ENCODE data around the gene CCDC88C.
"Not testable (repeated sequence)": the region's sequence is repeated elsewhere in the genome, so short reads cannot be mapped to it uniquely, and the experiment has no call there.

Gene CCDC88C

DNA sequence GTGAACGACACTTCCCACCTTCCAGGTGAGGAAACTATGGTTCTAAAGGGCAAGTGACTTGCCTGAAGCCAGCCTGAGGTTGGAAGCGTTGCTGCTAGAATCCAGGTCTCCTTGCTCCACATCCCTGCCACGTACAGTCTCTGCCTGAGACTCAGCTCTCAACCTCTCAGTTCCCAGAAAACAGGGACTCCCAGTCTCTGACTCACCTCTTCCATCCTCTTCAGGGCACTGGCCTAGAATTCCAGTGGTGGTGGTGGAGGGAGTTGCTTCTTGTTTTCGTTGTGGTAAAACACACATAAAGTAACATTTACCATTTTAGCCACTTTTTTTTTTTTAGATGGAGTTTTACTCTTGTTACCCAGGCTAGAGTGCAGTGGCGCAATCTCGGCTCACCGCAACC lies 180.4 kb downstream of the CCDC88C start:
- no peak for DNase-seq

DNA sequence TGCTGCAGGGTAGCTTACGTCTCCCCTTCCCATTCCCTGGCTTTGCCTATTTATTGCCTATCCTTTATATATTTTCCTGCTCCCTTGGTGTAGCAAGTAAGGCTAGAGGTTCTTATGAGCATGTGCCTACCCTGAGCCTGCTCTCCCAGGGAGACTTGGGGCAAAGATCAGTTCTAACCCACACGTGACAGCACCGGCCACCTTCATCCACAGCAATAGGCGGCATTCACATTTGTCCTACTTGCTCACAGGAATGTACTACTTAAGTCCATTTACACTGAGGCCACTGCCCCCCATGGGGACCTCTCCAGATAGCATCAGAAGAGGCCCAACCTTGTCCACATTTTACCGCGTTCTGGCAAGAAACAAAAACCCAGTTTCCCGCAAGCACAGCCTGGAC lies 181.8 kb downstream of the CCDC88C start:
- DNase-seq, result no peak

DNA sequence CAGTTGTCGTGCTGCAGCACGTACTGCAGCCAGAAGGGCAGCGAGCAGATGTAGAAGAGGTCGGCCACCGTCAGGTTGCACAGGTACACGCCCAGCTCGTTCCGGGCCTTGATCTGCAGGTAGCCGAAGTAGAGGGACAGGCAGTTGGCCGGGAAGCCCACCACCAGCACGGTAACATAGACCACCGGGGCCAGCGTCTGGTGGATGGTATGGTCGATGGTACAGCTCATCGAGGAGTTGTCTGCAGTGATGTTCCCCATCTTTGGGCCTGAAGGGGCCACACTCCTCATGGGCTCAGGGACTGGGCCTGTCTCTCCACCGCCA lies 182.9 kb downstream of the CCDC88C start:
- DNase-seq, result no peak

DNA sequence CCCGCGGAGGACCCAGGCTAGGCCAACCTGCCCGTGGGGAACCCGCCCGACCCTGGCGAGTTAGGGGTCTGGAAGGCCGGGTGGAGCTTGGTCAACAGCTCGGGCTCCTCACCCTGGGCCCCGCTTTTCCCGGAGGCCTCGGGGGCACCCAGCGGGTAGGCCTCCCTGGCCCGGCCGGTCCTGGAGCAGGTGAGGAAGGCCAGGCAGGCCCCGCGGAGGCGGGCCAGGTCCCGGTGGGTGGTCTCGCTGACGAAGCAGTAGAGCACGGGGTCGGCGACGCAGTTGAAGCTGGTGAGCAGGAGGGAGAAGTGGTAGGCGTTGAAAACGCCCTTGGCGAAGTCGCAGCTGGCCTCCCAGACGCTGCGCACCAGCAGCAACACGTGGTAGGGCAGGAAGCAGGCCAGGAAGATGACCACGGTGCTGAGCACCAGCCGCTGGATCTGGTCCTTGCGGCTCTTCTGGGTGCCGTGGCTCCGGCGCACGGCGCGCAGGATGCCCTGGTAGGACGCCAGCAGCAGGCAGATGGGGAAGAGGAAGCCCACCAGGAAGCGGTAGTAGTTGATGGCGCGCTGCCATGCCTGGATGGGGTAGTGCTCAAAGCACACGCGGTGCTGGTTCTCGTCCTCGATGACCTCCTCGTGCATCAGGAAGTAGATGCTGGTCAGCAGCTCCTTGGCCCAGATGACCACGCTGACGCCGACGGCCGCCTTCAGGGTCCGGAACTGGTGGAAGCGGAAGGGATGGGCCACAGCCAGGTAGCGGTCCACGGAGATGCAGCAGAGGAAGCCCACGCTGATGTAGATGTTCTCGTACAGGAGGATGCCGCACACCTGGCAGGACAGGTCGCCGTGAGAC lies 183.5 kb downstream of the CCDC88C start:
- DNase-seq, result no peak

DNA sequence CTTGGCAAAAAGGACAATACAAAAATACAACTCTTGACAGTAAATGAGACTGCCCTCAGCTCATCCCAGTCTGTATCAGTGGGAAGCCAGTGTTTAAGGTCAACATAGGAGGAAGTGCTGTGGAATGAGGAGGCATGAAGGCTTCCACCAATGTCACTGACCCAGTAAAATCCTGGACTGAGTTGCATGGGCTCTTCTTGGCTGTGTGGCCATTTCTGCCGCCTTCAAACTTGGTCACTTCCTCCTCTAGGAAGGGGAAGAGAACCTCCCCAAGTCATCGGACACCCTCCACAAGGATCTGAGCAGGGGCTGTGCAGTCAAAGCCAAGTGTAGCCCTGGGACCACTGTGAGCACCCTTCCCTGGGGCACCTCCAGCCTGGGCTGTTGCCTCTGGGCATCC lies 185.0 kb downstream of the CCDC88C start:
- no peak for DNase-seq

DNA sequence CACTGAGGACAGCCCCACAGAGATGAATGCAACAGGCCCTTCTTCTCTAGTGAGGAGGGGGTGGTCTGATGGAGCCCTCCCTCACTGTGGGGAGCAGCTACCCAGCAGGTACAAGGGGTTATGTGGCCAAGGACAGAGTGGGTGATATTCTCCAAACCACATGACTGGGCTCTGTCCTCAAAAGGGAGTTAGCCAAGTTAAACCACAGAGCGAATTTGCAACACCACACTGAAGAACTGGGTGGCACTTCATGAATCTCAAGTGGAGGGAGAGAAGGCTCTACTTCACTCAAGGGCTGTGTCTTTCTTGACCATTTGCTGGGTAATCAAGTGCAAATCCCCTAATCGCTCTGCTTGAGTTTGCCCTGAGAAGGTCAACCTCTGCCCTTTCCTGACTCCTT lies 185.6 kb downstream of the CCDC88C start:
- DNase-seq, result no peak

DNA sequence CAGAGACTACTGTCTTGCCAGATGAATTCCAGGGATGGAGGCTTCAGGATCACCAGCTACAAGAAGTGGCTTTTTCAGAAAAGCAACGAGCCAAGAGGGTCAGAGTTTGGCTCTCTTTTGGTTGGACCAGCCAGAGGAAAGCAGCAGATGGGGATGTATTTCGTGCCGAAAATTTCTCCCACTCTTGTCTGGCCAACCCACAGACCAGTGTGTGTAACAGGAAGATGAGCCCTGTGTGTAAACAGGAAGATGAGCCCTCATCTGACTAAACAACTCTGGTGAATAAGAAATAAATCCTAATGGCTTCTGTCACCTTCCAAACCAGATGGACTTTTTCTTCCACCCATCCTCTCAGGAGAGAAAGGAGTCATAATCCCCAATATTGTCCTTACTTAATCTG lies 186.2 kb downstream of the CCDC88C start:
- no peak for DNase-seq

DNA sequence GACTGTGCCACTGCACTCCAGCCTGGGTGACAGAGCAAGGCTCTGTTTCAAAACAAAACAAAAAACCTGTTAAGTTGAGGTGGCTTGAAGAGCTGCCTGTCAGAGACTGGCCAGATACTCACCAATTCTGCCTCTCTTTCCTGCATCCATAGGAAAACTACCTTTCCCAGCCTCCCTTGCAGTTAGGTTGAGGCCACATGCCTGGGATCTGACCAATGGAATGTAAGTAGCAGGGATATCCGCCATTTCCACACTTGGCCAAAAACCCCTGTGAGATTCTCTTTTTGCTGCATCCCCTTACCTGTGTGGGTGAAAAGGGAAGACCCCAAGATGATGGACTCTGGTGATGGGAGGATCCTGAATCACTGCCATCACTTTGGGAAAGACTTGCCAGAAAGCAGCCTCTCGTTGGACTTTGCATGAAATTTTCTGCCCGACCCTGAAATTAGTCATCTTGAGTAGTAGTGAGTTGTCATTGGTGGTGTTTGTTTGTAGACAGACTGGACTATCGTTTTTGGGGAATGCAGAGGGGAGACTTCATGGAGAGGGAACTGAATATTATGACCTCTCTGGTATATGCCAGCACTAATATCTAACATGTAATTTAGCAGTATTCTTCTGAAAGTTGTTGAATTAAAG lies 187.1 kb downstream of the CCDC88C start:
- no peak for DNase-seq

DNA sequence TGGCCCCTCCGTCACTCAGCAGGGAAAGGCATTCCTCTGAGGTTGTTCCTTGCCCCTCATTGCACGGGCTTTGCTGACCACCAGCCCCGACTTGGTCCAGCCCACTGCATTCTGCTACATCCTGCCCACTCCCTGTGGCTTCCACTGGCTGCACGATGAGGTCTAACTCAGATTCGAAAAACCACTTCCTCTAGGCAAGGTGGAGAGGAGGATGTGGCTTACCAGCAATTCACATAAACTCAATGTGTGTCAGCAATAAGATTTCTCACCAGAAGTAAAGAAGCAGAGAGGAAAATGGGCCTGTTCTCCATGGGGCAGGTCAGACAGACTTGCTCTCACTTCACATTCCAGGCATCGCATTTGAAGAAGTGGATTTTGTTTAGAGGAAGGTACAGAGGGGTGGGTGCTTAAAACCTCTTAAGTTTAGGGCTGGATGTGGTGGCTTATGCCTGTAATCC lies 187.8 kb downstream of the CCDC88C start:
- peak; percentile 64 to 66 for DNase-seq

DNA sequence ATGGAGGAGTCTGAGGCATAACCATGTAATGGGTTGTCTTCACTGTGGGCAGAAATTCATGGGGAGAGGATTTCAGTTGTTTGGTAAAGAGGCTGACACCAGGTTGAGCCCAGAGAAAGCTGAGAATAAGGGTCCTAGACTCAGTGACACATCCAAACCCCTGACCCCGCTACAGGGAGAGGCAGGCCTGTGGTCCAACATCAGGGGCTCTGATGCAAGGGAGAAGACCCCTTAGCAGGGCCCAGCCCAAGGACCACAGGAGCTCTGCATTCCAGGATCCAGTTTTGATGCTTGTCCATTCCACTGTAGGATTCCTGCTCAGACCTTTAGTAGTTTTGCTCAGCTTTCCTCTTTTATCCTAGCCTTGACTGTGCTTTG lies 188.6 kb downstream of the CCDC88C start:
- no peak for DNase-seq

DNA sequence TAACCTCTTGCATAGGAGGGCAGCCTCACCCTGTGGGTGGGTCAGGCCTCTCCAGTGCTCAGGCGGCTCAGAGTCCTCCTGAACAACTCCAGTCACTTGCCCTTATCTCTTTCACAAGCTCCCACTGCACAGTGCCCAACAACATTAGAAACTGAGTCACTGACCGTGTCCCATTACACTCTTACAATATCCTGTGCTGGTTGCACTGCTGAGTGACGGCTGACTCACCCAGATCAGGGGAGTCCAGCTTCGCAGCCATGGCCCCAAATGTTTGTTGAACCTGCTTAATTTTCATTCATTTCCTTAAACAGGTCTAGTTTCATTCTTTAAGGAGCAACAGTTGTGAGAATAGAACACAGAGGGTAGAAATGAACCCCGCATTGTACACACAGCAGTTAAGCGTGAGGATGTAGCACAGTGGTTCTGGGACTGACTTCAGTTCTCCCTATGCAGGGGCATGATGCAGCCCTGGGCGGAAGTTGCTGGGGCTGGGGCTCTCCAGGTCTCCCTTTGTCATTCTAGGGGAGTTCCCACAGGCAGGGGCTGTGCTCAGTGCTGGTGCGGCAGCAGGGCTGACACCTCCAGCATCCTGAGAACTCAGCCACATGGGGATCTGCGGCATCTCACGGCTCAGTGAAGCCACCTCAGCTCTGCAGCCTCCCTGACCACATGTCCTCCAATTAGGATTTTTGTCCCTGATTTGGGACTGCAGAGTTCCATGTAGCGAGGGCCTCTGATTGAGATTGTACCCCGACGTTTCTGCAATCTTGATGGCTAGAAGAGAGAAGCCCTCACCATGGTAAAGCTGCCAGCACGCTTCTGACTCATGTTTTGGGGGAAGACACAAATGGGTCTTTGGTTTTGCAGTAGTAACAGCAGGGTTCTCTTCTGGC lies 189.3 kb downstream of the CCDC88C start:
- peak; percentile 86 to 87 for DNase-seq

DNA sequence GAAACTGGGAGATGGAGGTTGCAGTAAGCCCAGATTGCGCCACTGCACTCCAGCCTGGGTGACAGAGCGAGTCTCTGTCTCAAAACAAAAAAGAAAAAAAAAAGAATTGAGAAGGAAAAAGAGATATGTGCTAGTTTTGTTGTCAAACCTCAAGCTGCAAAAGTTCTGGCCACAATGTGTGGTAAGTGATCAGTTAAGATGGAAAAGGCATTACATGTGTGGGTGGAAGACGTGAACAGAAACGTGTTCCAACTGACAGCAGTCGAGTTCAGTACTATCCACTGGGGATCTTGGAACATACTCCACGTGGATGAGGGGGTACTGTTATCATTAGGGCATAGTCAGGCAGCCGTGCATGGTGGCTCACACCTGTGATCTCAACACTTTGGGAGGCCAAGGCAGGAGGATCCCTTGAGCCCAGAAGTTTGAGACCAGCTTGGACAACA lies 190.4 kb downstream of the CCDC88C start:
- peak in 1 of 2 donors; percentile 31 for DNase-seq

DNA sequence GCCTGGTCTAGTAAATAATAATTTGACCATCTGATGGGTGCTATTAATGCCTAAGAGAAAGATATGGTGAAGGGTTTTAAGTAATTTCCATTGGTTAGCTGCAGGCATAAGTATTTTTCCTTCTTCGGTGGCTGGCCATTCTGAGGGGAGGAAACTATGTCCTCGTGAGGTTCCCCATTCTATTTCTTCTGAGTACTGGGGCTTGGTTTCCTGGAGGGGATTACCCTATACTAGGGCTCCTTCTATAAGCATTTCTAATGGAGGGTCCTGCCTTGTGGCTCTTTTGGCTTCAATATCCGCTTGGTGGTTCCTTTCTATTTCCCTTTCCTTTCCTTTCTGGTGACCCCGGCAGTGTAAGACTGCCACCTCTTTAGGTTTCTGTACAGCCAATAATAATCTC lies 191.3 kb downstream of the CCDC88C start:
- not testable (repeated sequence) for DNase-seq

DNA sequence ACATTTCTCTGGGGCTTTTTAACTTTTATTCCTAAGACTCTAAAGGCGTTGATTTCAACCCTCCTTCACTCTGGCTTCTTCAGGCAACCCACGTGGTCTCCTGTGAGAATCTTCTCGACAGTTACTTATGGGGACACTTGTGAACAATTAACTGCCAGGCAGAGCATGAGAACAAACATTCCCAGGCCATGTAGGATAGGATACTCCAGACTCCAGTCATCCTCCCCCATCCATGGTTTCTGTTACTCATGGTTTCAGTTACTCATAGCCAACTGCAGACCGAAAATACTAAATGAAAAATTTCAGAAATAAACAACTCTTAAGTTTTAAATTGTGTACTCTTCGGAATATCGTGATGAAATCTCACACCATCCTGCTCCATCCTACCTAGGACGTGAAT lies 192.6 kb downstream of the CCDC88C start:
- DNase-seq, result no peak

DNA sequence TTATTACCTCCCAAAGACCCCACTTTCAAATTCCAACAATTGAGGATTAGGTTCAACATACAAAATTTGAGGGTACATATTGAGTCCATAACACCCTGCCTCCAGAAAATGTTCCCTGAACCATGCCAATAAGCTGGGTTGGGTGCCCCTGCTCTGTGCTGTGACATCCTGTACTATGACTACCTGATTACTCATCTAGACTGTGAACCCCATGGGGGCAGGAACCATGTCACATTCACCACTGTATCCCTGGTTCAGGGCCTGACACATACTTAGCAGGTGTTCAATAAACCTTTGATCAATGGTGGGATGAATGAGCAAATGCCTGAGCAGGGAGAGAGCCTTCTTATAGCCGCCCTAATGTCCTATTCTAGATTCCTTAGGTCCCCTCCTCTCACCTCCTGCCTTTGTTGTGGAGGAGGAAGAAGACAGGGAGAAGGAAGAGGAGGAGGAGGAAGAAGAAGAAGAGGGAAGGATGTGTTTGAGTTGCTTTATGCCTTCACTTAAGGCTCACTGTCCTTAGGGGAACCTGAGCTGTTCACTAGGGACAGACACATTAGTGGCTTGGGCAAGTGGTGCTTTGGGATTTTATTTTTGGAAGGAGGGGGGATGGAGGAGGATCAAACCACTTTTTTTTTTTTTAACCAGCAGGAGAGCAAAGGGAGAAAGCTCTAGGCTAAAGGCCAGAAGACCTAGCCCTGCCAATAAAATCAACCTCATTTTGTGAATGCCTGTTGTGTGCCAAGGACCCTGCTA lies 194.4 kb downstream of the CCDC88C start:
- DNase-seq, result peak; percentile 44 to 50
